Astrocyte of the cerebellum (primary cell): Measurements from ENCODE around the gene DSCAM.

Experiments
- DNase-seq: peaks from one replicate; pipeline ENCODE4 v3.0.0-alpha.2; 2011; ENCODE audit warnings: low read depth
- H3K4me3 ChIP-seq: 2 replicates; pipeline ENCODE4 v1.5.1; 2011; ENCODE audit warnings: mild to moderate bottlenecking, low read depth, low read length, moderate library complexity
- CTCF ChIP-seq: IDR thresholded peaks from 2 replicates; pipeline ENCODE4 v1.5.1; 2012; ENCODE audit warnings: low read length, low read depth, moderate library complexity, mild to moderate bottlenecking; ENCODE audit errors: missing control alignments
- in situ Hi-C: cut with HindIII; loops from 2 replicates; pipeline ENCODE4 v1.10.0; 2017; ENCODE audit warnings: low sequenced_read_pairs

Gene DSCAM

GRCh38 chr21:40227096-40227495, 619.9 kb downstream of the DSCAM start:
- no peak overlapping the region for H3K4me3 ChIP-seq
- in situ Hi-C loops, result no loop called here
- TF ChIP-seq CTCF, result no peak
- no peak for DNase-seq

DNA sequence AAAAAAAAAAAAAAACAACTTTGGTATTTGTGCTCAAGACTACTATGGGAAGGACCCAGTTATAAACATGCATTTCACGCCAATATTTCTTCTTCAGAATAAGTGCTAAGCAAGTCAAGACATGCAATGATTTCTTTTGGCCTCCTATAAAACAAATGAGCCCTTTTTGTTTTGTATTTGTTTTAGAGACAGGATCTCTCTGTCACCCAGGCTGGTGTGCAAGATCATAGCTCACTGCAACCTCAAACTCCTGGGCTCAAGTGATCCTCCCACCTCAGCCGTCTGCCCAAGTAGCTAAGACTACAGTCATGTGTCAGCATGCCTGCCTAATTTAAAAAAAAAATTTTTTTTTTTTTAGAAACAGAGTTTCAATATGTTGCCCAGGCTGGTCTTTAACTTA, 631.0 kb downstream of the DSCAM start:
- H3K4me3 ChIP-seq, result no peak overlapping the region
- TF ChIP-seq CTCF, result no peak
- DNase-seq, result no peak
- in situ Hi-C loops, result no loop called here

DNA sequence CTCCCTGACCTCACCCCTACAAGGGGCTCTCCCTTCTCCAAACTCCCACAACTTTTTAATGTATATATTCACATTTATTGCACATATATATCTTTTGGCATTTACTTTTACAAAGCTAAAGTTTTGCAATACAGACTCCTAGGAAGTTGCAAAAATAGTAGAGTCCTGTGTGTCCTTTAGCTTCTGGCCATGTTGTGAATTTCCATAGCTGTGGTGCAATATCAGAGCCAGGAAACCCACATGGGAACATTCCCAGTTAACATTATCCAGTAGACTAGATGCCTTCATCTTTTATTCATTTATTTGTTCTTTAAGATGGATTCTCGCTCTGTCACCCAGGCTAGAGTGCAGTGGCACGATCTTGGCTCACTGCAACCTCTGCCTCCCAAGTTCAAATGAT, 636.7 kb downstream of the DSCAM start:
- H3K4me3 ChIP-seq, result no peak overlapping the region
- TF ChIP-seq CTCF, result no peak
- in situ Hi-C loops, result no loop called here
- DNase-seq, result no peak

DNA sequence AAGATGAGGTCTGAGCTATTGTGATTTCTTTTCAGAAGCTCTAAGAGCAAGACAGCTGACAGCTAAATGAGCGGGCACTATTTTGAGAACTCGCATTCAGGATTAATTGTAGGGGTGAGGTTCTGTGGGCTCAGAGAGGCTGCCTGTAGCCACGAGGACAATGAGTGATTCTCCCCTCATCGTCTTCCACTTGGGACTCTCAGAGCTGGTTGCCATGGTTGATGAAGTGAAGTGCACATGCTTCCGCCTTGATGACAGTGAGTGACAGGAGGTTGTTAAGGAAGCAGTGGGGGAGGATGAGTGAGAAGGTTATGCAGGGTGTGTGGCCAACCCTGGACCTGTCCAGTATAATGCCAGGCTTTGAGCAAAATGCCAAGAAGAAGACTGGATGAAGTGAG, 638.0 kb downstream of the DSCAM start:
- in situ Hi-C loops, result no loop called here
- H3K4me3 ChIP-seq, result no peak overlapping the region
- no peak for DNase-seq
- TF ChIP-seq CTCF, result no peak

DNA sequence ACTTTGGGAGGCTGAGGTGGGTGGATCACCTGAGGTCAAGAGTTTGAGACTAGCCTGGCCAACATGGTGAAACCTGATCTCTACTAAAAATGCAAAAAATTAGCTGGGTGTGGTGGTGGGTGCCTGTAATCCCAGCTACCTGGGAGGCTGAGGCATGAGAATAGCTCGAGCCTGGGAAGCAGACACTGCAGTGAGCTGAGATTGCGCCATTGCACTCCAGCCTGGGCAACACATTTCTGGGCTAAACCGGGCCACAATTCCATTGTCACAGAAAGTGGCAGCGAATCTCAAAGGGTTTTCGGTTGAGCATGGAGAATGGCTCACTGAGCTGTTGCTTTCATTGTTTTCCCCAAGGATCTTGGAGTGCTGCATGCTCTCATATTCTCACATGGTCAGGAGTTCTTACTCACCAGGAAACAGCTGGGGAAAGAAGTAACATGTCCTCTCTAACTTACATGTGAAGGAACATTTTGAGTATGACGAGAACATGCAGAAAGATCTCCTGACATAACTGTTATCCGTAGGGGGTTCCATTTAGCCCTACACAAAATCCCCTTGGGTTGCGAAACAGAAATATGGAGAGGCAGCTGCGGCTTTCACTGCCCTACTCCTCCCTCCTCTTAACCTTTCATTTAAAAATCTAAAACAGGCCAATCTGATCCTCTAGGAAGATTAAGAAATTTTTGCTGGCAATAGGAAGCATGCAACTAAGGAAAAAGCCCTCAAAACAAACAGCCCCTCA, 638.6 kb downstream of the DSCAM start:
- no peak overlapping the region for H3K4me3 ChIP-seq
- in situ Hi-C loops, result no loop called here
- no peak for TF ChIP-seq CTCF
- no peak for DNase-seq

- in situ Hi-C loops, result no loop called here
- TF ChIP-seq CTCF, result no peak
- no peak overlapping the region for H3K4me3 ChIP-seq
- no peak for DNase-seq
Observed at GRCh38 chr21:40200946-40201345, 646.0 kb downstream of the DSCAM start.
